Stimulated activated CD4-positive, alpha-beta T cell treated with anti-CD3 and anti-CD28 coated beads, Interleukin-12 subunit alpha, Interleukin-12 subunit beta, amount 100 ng/mL, for 48 hours (primary cell): ENCODE results near the gene PNKD.
A peak's percentile ranks its signal among the peaks of the same experiment; 100 is the strongest.
"Not testable (repeated sequence)": the region's sequence is repeated elsewhere in the genome, so short reads cannot be mapped to it uniquely, and the experiment has no call there.

Source experiments
- DNase-seq, 3 donors: peaks; one replicate each; pipeline ENCODE4 v3.0.0-alpha.2; 2020; ENCODE audit warnings: low read depth in 2 of 3, low spot score in 1 of 3

The PNKD gene

DNA sequence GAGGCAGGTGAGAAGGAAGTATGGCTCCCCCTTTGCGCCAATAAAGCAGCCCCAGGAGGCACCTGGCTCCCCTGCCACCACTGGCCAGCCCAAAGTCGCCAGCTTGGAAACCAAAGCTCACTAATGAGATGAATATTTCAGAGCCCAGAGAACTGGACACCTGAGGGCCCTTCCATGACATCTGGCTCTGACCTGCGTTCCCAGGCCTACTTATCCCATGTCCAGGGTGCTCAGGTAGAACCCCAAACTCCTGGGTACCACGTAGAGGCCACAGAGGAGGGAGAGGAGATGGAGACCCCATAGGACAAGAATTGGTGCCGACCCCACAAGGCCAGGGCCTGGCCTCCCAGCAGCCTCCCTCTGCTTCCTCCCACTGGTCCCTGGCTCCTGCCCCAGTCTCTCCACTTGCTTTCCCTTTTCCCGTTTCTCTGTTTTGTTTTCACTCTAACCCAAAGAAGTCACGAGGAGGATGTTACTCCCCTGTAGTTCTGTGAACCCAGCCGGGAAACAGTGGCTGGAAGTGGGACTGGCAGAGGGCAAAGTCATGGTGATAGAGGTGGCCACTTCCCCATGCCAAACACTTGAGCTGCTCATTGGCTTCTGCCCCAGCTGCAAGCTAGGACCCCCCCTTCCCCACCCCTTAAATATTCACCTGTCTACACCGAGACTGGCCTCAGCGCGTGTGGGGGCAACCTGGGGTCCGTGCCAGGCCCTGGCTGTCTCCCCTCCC is 21.2 kb downstream of the PNKD start:
- DNase-seq: no peak

- DNase-seq: peak; percentile 55 to 70 (median 66)
Observed at GRCh38 chr2:218292048-218293014, 22.0 kb downstream of the PNKD start, which contains the start of gene TMBIM1. Gene TMBIM1 (minus strand): TSS chr2:218292503. CDS start chr2:218282141, 10,362 bp downstream.

DNA sequence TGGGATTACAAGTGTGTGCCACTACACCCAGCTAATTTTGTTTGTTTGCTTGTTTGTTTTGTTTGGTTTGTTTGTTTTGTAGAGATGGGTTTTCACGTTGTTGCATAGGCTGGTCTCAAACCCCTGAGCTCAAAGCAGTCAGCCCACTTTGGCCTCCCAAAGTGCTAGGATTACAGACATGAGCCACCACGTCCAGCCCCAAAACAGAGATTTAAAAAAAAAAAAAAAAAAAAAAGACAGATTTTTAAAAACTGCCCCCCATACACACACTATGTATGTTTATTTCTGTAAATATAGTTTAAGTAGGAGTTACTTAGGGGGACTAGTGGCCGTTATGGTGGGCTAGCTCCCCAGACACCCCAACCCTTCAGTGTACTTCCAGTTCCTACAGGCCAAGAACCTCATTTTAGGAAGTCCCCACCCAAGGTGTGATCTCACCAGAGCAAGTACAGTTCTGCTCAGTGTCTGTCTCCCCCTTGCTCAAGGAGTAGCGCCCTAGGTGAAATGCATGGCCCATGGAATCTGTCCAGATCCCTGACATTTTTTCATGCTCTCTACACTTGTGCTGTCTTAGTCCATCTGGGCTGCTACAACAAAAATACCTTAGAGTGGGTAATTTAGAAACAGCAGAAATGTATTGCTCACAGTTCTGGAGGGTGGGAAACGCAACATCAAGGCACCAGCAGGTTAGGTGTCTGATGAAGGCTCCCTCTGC is 23.6 kb downstream of the PNKD start:
- no peak for DNase-seq

- no peak for DNase-seq
Observed at GRCh38 chr2:218294430-218295022, 24.2 kb downstream of the PNKD start.

DNA sequence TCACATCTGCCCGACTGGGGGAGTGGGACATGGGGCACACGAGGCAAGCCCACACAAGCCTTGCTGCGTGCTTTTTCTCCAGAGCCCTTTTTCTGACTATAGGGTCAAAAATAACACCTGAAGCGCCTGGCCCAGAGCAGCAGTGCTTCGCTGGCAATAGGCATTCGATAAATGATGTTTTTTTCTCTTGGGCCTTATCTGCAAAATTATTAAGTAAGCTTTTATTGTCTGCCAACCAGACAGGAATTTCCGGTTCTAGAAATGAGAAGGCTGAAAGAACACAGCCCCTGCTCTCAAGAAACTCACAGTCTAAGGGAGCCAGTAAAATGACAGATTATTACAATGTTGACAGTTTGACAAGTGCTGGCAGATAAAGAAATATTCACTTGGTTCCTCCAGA is 24.7 kb downstream of the PNKD start:
- DNase-seq: no peak

- DNase-seq: no peak
Observed at GRCh38 chr2:218296200-218296599, 25.9 kb downstream of the PNKD start.

- DNase-seq: no peak
Observed at GRCh38 chr2:218296847-218297246, 26.5 kb downstream of the PNKD start.

DNA sequence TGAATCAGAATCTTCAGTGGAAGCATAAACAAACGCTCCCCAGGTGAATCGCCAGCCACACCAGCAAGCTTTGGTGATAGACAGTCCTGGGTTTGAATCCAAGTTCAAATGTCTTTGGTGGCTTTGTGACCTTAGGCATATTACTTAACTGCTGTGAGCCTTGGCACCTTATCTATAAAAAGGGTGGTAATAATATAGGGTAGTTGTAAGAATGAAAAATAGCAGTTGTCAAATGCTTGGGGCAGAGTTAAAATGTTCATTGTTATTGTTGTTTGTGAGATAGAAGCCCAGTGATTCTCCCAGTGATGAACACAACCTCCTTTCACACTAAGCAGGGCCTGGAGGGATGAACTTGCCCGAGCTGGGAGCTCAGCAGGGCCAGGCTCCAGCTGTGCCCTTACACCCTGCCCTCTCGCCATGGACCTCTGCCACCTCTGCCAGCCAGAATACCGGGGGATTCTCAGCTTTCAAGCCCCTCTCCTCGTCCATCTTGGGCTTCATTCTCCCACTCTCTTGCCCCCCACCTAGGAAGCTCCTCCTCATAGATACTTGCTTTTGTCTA is 28.1 kb downstream of the PNKD start:
- no peak for DNase-seq

DNA sequence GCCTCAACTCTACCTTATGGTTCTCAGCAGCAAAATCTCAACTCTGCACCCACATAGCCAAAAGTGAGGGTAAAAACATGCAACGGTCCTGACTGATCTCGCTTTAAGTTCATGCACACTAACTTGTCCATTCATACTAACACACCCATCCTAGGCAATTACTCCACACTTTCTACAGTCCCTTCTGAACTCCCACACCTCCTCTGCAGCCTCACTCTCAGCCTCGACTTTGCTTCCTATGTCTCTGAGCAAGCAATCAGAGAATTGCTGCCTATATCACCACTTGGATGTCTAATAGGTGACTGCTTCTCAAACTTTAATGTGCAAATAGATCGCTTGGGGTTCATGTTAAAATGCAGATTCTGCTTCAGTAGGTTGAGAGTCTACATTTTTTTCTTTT is 29.8 kb downstream of the PNKD start:
- no peak for DNase-seq

DNA sequence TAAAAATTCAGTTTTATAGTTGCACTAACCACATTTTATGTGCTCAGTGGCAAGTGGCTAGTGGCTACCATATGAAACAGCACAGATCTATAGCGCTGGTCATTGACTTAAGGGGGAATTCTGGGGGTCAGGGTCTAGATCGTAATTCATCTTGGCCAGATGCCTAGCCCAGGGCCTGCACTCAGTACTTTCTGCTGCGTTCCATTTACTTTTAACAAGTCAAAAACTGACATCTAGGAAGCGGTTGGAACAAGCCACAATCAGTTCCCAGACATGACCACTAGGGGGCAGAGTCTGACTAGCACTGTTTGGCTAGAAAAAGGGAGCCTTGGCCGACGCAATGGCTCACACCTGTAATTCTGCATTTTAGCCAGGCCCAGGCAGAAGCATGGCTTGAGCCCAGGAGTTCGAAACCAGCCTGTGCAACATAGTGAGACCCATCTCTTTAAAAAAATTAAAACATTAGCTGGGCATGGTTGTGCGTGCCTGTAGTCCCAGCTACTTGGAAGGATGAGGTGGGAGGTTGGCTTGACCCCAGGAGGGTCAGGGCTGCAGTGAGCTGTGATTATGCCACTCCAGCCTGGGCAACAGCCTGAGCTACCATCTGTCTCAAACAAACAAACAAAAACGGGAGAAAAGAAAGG is 31.0 kb downstream of the PNKD start:
- peak; percentile 81 to 92 (median 81) for DNase-seq

DNA sequence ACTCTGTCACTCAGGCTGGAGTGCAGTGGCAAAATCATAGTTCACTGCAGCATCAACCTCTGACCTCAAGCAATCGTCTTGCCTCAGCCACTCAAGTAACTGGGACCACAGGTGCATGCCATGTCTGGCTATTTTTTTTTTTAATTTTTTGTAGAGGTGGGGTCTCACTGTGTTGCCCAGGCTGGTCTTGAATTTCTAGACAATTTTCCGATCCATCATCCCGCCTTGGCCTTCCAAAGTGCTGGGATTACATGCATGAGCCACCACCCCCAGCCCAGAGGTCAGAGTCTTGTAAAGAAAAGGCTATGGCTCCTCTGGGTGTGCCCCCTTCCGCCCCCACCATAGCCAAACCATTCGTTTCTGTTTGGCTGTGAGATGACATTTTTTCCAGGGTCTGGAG is 35.1 kb downstream of the PNKD start:
- no peak for DNase-seq

- no peak for DNase-seq
Observed at GRCh38 chr2:218306184-218306920, 36.0 kb downstream of the PNKD start.

GRCh38 chr2:218307415-218308090 is 37.2 kb downstream of the PNKD start:
- no peak for DNase-seq

DNA sequence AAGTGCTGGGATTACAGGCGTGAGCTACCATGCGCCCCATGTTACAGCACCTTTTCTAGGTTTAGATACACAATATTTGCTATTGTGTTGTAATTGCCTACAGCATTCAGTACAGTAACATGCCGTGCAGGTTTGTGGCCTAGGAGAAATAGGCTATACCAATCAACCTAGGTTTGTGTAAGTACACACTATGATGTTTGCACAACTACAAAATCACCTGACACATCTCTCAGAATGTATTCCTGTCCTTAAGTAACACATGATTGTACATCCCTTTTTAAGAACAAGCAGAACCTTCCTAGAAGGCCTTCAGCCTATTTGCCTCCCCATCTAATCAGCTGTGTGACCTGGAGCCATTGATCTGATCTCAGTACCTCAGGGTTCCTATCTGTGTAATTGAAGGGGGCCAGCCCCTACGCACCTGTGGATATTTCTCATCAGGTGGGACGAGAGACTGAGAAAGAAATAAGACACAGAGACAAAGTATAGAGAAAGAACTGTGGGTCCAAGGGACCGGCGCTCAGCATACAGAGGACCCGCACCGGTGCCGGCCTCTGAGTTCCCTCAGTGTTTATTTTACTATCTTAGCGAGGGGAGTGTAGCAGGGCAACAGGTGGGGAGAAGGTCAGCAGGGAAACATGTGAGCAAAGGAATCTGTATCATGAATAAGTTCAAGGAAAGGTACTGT is 40.7 kb downstream of the PNKD start:
- no peak for DNase-seq

- not testable (repeated sequence) for DNase-seq
Observed at GRCh38 chr2:218311541-218312266, 41.4 kb downstream of the PNKD start.

GRCh38 chr2:218312267-218312756 is 42.0 kb downstream of the PNKD start:
- DNase-seq: no peak

- no peak for DNase-seq
Observed at GRCh38 chr2:218313356-218313755, 43.0 kb downstream of the PNKD start.

GRCh38 chr2:218314764-218315163 is 44.4 kb downstream of the PNKD start:
- DNase-seq: not testable (repeated sequence)
